BE2C (cell line): ENCODE results near the gene CREB3.

Source experiments
- DNase-seq: peaks from one replicate; pipeline ENCODE4 v3.0.0-alpha.2; 2020
- H3K27me3 ChIP-seq: fragments of 250-450 bp; sonication (Bioruptor Pico); 2 replicates; pipeline ENCODE4 v1.5.1; 2020; ENCODE audit warnings: mild to moderate bottlenecking
- H3K36me3 ChIP-seq: fragments of 250-450 bp; sonication (Bioruptor Pico); 2 replicates; pipeline ENCODE4 v1.5.1; 2020; ENCODE audit warnings: mild to moderate bottlenecking
- H3K4me1 ChIP-seq: fragments of 250-450 bp; sonication (Bioruptor Pico); 2 replicates; pipeline ENCODE4 v1.5.1; 2020
- H3K4me3 ChIP-seq: 2 replicates; pipeline ENCODE4 v1.5.1; 2011; ENCODE audit warnings: low read depth, low read length
- H3K9me3 ChIP-seq: fragments of 250-450 bp; sonication (Bioruptor Pico); 2 replicates; pipeline ENCODE4 v1.5.1; 2020
- TF ChIP-seq, protein P1 (sequence below): IDR thresholded peaks from 2 replicates; pipeline ENCODE4 v1.5.1; 2012; ENCODE audit warnings: mild to moderate bottlenecking, low read depth, low read length

Gene CREB3

DNA sequence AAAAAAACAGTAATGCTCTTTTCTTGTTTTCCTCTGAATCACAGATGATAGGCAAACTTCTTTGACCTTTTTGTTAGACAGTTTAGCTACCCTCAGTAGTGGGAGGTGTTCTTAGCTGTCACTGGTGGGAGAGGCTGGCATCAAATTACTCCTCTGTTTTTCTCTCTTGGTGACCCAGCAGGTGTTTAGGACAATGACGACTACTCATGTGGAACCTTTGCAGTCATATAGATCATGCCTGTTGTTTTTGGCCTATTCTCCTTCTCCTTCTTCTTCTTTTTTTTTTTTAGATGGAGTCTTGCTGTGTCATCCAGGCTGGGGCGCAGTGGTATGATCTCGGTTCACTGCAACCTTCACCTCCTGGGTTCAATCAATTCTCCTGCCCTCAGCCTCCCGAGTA is 43.6 kb downstream of the CREB3 start:
- Histone ChIP-seq H3K27me3 (no peaks in the 10 kb centered on the region), H3K36me3 (no peaks in the 10 kb centered on the region), H3K4me3 (no peak overlapping the region), H3K4me1 (peaks cover 12% of the 10 kb centered on the region; the same call in 1 of the 2 replicates), H3K9me3 (no peaks in the 10 kb centered on the region)
- TF ChIP-seq, protein P1, sequence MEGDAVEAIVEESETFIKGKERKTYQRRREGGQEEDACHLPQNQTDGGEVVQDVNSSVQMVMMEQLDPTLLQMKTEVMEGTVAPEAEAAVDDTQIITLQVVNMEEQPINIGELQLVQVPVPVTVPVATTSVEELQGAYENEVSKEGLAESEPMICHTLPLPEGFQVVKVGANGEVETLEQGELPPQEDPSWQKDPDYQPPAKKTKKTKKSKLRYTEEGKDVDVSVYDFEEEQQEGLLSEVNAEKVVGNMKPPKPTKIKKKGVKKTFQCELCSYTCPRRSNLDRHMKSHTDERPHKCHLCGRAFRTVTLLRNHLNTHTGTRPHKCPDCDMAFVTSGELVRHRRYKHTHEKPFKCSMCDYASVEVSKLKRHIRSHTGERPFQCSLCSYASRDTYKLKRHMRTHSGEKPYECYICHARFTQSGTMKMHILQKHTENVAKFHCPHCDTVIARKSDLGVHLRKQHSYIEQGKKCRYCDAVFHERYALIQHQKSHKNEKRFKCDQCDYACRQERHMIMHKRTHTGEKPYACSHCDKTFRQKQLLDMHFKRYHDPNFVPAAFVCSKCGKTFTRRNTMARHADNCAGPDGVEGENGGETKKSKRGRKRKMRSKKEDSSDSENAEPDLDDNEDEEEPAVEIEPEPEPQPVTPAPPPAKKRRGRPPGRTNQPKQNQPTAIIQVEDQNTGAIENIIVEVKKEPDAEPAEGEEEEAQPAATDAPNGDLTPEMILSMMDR: no peak
- DNase-seq: no peak

DNA sequence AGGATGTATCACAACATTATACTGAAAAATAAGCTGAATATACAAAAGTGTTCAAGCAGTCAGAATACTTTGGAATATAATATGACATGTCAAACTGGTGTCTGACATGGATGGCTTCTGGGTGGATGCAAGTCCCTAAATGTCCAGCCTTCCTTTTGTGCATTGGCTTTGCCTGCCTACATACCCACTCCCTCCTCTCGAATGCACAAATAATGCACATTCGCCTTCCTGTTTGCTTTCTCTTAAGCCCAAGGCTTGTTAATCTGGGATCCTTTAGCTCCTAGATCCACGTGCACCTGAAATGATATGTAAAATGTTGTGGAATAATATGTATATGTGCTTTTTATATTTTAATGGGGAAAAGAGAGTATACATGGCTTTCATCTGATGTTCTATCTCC is 46.0 kb downstream of the CREB3 start:
- no peak overlapping the region for H3K4me3 ChIP-seq
- H3K36me3 ChIP-seq: no peaks in the 10 kb centered on the region
- no peaks in the 10 kb centered on the region for H3K9me3 ChIP-seq
- DNase-seq: no peak
- H3K27me3 ChIP-seq: no peaks in the 10 kb centered on the region
- H3K4me1 ChIP-seq: no peaks in the 10 kb centered on the region; the same call in 1 of the 2 replicates
- TF ChIP-seq, protein P1: no peak

DNA sequence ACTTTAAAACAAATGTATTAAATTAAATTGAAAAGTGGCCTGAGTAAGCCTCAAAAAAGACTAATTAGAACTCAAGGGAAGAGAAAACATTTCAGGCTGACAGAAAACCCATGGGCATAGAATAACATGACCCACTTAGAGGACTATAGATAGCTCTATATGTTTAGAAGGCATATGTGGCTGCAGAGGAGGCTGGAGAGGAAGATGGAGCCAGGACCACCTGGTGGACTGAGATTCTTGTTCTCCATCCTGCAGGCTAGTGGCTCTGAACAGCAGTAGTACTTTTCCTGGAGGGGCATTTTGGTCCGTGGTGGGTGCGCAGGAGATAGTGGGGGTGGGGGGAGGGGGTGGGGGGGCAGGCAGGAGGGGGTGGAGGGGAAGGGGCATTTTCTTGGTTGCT is 48.6 kb downstream of the CREB3 start:
- no peaks in the 10 kb centered on the region for H3K9me3 ChIP-seq
- TF ChIP-seq, protein P1: no peak
- no peaks in the 10 kb centered on the region for H3K4me1 ChIP-seq
- H3K36me3 ChIP-seq: no peaks in the 10 kb centered on the region
- H3K27me3 ChIP-seq: no peaks in the 10 kb centered on the region
- DNase-seq: no peak
- H3K4me3 ChIP-seq: no peak overlapping the region

DNA sequence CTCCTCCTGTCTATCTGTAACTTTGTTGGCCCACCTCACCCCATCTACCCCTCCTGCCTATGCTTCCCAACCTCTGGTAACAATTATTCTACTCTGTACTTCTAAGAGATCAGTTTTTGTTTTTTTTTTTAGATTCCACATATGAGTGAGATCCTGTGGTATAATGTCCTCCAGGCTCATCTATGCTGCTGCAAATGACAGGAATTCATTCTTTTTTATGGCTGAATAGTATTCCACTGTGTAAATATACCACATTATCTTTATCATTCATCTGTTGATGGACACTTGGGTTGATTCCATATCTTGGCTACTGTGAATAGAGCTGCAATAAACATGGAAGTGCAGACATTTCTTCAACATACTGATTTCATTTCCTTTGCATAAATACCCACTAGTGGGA is 51.0 kb downstream of the CREB3 start:
- no peaks in the 10 kb centered on the region for H3K36me3 ChIP-seq
- TF ChIP-seq, protein P1: no peak
- H3K9me3 ChIP-seq: no peaks in the 10 kb centered on the region
- no peaks in the 10 kb centered on the region for H3K27me3 ChIP-seq
- H3K4me3 ChIP-seq: no peak overlapping the region
- DNase-seq: no peak
- H3K4me1 ChIP-seq: no peaks in the 10 kb centered on the region
